ENCODE results near the gene RBFOX2.

RBFOX2 gene

DNA sequence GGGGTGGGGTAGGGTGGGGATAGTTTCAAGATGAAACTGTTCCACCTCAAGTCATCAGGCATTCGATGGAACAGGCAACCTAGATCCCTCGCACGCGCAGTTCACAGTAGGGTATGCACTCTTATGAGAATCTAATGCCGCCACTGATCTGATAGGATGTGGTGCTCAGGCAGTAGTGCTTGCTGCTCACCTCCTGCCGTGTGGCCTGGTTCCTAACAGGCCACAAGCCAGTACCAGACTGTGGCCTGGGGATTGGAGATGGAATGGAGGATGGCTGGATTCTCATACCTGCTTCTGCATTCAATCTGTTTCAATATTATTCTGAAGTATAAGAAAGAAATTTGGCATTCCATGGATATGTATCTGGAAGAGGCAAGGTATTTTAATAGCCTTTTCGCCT lies 73.1 kb downstream of the RBFOX2 start:
- no peak for DNase-seq (ENCODE audit: low read depth)
- no peak for TF ChIP-seq CTCF (IDR thresholded peaks at IDR 0.05; ENCODE audit: insufficient read depth, low read depth, low read length, missing control alignments)
- no peak overlapping the region for H3K4me3 ChIP-seq (ENCODE audit: low read depth, low read length)

GRCh38 chr22:35952576-35952975 lies 76.0 kb downstream of the RBFOX2 start:
- no peak for TF ChIP-seq CTCF (IDR thresholded peaks at IDR 0.05; ENCODE audit: insufficient read depth, low read depth, low read length, missing control alignments)
- no peak overlapping the region for H3K4me3 ChIP-seq (ENCODE audit: low read depth, low read length)
- no peak for DNase-seq (ENCODE audit: low read depth)

DNA sequence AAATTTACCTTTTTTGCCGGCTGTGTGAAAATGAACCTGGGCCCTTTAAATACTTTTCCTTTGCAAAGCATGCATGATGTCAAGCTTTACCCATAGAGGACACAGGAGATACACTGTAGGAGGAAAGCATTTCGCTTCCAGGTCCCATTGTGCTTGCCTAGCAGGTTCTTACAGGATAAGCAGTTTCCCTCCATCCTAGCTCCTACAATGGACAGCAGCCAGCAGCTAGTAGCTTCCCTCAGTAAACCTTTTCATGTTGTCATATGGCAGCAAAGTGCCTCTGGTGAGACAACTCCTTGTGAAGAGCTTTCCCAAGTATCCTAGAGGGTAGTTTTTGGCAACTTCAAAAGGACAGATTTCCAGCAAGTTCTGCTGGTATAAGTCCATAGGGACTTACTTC lies 78.4 kb downstream of the RBFOX2 start:
- no peak for TF ChIP-seq CTCF (IDR thresholded peaks at IDR 0.05; ENCODE audit: insufficient read depth, low read depth, low read length, missing control alignments)
- no peak for DNase-seq (ENCODE audit: low read depth)

DNA sequence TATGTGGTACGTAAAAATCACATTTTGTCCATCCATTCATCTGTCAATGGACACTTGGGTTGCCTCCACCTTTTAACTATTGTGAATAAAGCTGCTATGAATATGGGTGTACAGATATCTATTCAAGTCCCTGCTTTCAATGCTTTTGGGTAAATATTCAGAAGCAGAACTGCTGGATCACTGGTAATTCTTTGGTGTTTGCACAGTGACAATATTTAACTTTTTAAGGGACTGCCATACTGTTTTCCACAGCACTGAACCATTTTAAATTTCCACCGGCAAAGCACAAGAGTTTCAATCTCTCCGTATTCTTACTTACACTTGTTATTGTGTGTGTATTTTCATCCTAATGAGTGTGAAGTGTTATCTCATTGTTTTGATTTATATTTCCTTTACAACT lies 79.4 kb downstream of the RBFOX2 start:
- DNase-seq (ENCODE audit: low read depth), result no peak
- TF ChIP-seq CTCF (IDR thresholded peaks at IDR 0.05; ENCODE audit: insufficient read depth, low read depth, low read length, missing control alignments), result no peak
- no peak overlapping the region for H3K4me3 ChIP-seq (ENCODE audit: low read depth, low read length)

More for the DNA sequence above, 78.4 kb downstream of the RBFOX2 start:
- no peak overlapping the region for H3K4me3 ChIP-seq (ENCODE audit: low read depth, low read length)

DNA sequence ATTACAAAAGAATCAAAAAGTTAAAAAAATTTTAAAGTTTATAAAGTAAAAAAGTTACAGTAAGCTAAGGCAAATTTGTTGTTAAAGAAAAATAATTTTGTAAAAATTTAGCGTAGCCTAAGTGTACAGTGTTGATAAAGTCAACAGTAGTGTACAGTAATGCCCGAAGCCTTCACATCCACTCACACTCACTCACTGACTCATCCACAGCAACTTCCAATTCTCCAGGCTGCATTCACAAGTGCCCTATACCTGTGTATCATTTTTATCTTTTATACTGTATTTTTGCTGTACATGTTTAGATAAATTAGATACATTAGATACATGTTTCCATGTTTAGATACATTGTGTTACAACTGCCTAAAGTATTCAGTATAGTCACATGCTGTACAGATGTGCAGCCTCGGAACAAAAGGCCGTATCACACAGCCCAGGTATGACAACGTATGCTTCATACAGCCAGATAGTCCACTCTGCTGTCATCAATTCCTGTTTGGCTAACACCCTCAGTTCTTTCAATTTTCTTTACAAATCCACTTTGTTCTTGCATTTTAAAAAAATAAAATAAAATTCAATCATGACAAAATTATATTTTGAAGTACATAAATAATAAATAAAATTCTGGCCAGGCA lies 80.7 kb downstream of the RBFOX2 start:
- DNase-seq (ENCODE audit: low read depth), result no peak
- TF ChIP-seq CTCF (IDR thresholded peaks at IDR 0.05; ENCODE audit: insufficient read depth, low read depth, low read length, missing control alignments), result no peak

DNA sequence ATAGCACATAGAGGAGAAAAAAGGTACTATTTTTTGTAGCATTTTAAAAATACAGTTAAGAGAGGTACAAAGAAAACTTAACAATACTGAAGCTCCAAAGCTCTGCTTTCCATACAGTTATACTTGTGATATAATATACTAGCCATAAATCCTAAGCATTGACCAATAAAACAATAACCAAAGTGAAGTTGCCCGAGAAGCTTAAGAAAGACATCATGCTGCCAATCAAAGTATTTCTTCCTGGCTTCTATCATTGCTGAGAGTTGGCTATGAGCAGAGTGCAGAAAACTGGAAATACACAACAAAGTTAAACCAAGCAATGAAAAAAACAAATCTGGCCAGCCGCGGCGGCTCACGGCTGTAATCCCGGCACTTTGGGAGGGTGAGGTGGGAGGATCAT lies 84.2 kb downstream of the RBFOX2 start:
- TF ChIP-seq CTCF (IDR thresholded peaks at IDR 0.05; ENCODE audit: insufficient read depth, low read depth, low read length, missing control alignments), result no peak
- no peak for DNase-seq (ENCODE audit: low read depth)
- no peak overlapping the region for H3K4me3 ChIP-seq (ENCODE audit: low read depth, low read length)

More for the DNA sequence above, 80.7 kb downstream of the RBFOX2 start:
- no peak overlapping the region for H3K4me3 ChIP-seq (ENCODE audit: low read depth, low read length)

GRCh38 chr22:35940166-35940565 lies 88.5 kb downstream of the RBFOX2 start:
- no peak for TF ChIP-seq CTCF (IDR thresholded peaks at IDR 0.05; ENCODE audit: insufficient read depth, low read depth, low read length, missing control alignments)

More at GRCh38 chr22:35940166-35940565, 88.5 kb downstream of the RBFOX2 start:
- no peak for DNase-seq (ENCODE audit: low read depth)
- H3K4me3 ChIP-seq (ENCODE audit: low read depth, low read length), result no peak overlapping the region
